GM12872 (cell line): ENCODE measurements around the gene BCAS2.
A peak's percentile ranks its signal among the peaks of the same experiment; 100 is the strongest.

Experiments used
- CTCF ChIP-seq: IDR thresholded peaks from 3 replicates; pipeline ENCODE4 v1.5.1; 2011; ENCODE audit warnings: low read depth, mild to moderate bottlenecking, low read length, moderate library complexity; ENCODE audit not compliant: insufficient read depth

BCAS2 gene

DNA sequence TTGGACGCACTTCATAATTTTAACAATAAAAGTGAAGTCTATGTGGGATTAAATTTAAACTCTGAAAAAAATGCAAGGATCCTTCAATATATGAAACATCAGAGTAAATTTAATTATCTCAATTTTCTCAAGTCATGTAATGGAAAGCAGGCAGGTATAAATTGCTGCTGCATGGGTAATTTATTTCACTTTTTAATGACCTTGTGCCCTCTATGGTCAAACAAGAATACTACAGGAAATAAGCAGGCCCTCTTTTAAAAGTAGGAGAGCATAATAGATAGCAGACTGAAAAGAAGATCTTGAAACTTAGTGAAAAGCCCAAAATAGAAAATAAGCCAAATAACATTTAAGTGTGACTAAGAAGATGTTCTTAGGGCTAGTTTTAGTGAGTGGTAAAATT lies 22.9 kb downstream of the BCAS2 start:
- TF ChIP-seq CTCF, result peak; percentile 40; the same call in 1 of the 3 replicates

DNA sequence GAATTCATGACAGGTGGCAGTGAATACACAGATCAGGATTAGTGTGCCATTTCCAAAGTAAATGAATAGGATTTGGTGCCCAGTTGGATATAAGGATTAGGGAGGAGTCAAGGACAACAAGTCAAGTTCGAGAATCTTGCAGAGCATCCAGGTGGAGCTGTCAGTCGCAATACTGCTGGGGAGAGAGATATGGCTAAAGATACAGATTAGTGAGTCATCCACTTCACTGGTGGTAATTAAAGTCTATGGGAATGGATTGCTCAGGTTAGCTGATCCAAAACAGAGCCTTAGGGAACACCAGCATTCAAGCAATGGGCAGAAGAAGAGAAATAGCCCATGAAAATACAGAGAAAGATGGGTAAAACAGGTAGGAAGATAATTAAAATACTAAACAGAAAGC lies 26.8 kb downstream of the BCAS2 start:
- TF ChIP-seq CTCF, result no peak

GRCh38 chr1:114552106-114552639 lies 29.2 kb downstream of the BCAS2 start:
- no peak for TF ChIP-seq CTCF

DNA sequence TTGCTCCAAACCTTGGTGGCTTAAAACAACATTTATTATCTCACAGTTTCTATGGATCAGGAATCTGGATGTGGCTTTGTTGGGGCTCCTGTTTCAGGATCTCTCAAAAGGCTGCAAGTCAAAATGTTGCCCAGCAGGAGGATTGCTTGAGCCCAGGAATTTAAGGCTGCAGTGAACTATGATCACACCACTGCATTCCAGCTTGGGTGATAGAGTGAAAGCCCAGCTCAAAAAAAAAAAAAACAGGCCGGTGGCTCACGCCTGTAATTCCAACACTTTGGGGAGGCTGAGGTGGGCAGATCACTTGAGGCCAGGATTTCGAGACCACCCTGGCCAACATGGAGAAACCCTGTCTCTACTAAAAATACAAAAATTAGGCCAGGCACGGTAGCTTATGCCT lies 30.0 kb downstream of the BCAS2 start:
- TF ChIP-seq CTCF, result no peak

DNA sequence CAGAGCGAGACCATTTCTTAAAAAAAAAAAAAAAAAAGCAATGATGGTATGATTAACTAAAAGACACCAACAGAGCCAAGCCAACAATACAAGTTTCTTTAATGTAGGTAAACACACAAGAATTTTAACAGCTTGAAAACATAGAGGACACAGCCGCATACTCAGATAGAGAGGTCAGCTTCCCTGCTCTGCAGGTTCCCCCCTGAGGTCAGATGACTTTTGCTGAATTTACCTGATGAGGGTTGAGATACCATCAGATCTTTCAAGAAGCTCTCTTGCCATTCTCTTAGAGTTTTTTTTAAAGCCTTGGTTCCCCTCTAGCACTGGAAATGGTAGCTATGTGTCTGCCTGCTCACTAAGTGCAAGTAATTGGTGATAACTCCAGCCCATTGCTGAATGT lies 31.1 kb downstream of the BCAS2 start:
- no peak for TF ChIP-seq CTCF

DNA sequence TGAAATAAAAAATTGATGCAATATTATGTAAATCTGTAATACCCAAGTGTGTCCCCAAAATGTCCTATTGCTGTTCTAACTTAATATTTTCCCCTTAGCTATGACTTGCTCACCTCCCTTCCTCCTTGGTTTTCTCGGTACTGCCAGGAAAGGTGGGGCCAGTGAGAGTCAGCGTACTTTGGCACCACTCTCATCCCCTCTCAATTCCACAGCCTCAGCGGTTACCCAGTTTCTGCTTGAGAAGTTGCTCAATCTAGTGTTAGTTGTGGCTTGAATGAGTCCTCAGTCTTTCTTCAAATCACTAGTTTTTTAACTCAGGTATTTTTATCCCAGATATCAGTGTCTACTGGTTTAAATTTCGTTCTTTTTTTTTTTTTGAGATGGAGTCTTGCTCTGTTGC lies 32.3 kb downstream of the BCAS2 start:
- TF ChIP-seq CTCF, result no peak

DNA sequence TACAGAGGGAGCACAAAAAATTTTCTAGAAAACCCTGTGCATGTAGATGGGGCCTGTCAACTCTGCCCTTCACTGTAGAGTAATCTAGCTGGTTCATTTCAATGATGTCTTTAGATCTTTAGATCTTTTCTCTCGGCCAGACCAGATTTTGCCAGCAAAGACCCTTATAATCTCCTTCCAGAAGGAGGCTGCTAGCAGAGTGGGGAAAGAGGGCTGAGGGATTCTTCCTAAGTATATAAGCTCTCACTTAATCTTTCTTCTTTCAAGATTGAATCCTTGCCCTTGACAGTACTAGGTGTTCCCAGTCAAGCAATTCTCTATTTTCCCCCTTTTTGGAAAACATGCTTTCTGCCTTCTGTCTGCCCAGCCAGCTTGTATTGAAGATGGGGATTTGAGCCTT lies 34.3 kb downstream of the BCAS2 start:
- no peak for TF ChIP-seq CTCF

DNA sequence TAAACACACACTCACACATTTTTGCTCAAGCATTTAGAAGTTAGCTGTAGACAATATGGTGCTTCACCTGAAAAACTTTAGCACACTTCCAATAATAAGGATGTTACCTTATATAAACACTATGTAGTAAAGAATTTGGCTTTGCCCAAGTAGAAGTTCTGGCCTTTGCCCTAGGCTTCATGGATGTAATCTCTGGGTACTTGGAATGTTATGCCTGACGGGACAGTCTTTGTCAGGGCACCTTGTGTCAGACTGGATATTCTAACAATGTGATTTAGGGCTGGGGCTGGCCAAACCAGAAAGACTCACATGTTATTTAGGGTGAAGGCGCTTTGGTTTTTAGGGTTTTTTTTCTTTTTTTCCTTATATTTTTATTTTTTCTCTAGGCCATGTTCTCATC lies 35.6 kb downstream of the BCAS2 start:
- TF ChIP-seq CTCF, result no peak
